Fibroblast of peridontal ligament (primary cell): Measurements from ENCODE around the gene PKNOX1.
"Not testable (repeated sequence)": the region's sequence is repeated elsewhere in the genome, so short reads cannot be mapped to it uniquely, and the experiment has no call there.

Experiments
- DNase-seq: peaks from one replicate; pipeline ENCODE4 v3.0.0-alpha.2; 2010; ENCODE audit errors: extremely low read depth

Gene PKNOX1

GRCh38 chr21:42956824-42957630 lies 17.3 kb upstream of the PKNOX1 start:
- DNase-seq = no peak

GRCh38 chr21:42958122-42958521 lies 16.2 kb upstream of the PKNOX1 start:
- DNase-seq = not testable (repeated sequence)

- DNase-seq = no peak
Measured at GRCh38 chr21:42959728-42960127, 14.6 kb upstream of the PKNOX1 start.

- DNase-seq = no peak
Measured at GRCh38 chr21:42962380-42963007, 11.9 kb upstream of the PKNOX1 start.

- DNase-seq = no peak
Measured at GRCh38 chr21:42964086-42964485, 10.3 kb upstream of the PKNOX1 start.

- DNase-seq = no peak
Measured at GRCh38 chr21:42964546-42965210, 9.7 kb upstream of the PKNOX1 start.

GRCh38 chr21:42965211-42965560 lies 9.2 kb upstream of the PKNOX1 start:
- no peak for DNase-seq

GRCh38 chr21:42967616-42968015 lies 6.7 kb upstream of the PKNOX1 start:
- not testable (repeated sequence) for DNase-seq

GRCh38 chr21:42969193-42969600 lies 5.2 kb upstream of the PKNOX1 start:
- no peak for DNase-seq

- DNase-seq = no peak
Measured at GRCh38 chr21:42970946-42971653, 3.3 kb upstream of the PKNOX1 start.

GRCh38 chr21:42971897-42972275 lies 2.5 kb upstream of the PKNOX1 start:
- DNase-seq = no peak

GRCh38 chr21:42973309-42973990 lies 912 bp upstream of the PKNOX1 start:
- DNase-seq = no peak

- DNase-seq = peak; percentile 61
Measured at GRCh38 chr21:42974832-42975820, 764 bp downstream of the PKNOX1 start.

GRCh38 chr21:42975886-42976608 lies 1.7 kb downstream of the PKNOX1 start:
- peak; percentile 20 for DNase-seq

- DNase-seq = no peak
Measured at GRCh38 chr21:42980312-42981213, 6.2 kb downstream of the PKNOX1 start.

GRCh38 chr21:42981214-42981523 lies 6.8 kb downstream of the PKNOX1 start:
- no peak for DNase-seq

- no peak for DNase-seq
Measured at GRCh38 chr21:42981862-42982261, 7.5 kb downstream of the PKNOX1 start.

- DNase-seq = peak; percentile 30
Measured at GRCh38 chr21:42983103-42983502, 8.7 kb downstream of the PKNOX1 start.

GRCh38 chr21:42983869-42984268 lies 9.5 kb downstream of the PKNOX1 start:
- no peak for DNase-seq
